Trophoblast cell (in vitro differentiated cells and primary cell): ENCODE measurements around the gene LRP1B.

Experiments used
- DNase-seq, 2 donors: peaks; one replicate each; pipeline ENCODE4 v3.0.0-alpha.2; 2016
- H2AFZ ChIP-seq: 2 replicates; pipeline ENCODE4 v1.6.1; 2013; ENCODE audit warnings: low read length, moderate library complexity, mild to moderate bottlenecking; ENCODE audit not compliant: insufficient read depth, poor library complexity
- H2AK5ac ChIP-seq: 2 replicates; pipeline ENCODE4 v1.6.1; 2013; ENCODE audit warnings: mild to moderate bottlenecking, low read length
- H2BK120ac ChIP-seq: 2 replicates; pipeline ENCODE4 v1.6.1; 2013; ENCODE audit warnings: low read length, mild to moderate bottlenecking, moderate library complexity; ENCODE audit not compliant: insufficient read depth, poor library complexity
- H2BK12ac ChIP-seq: 2 replicates; pipeline ENCODE4 v1.6.1; 2013; ENCODE audit warnings: mild to moderate bottlenecking, low read length, moderate library complexity
- H2BK5ac ChIP-seq: 2 replicates; pipeline ENCODE4 v1.6.1; 2013; ENCODE audit warnings: low read length, low read depth, moderate library complexity, mild to moderate bottlenecking; ENCODE audit not compliant: poor library complexity
- H3K14ac ChIP-seq: 2 replicates; pipeline ENCODE4 v1.6.1; 2013; ENCODE audit warnings: mild to moderate bottlenecking, low read length
- H3K18ac ChIP-seq: 2 replicates; pipeline ENCODE4 v1.6.1; 2013; ENCODE audit warnings: mild to moderate bottlenecking, low read length
- H3K23ac ChIP-seq: 2 replicates; pipeline ENCODE4 v1.6.1; 2013; ENCODE audit warnings: low read length
- H3K27ac ChIP-seq: 2 replicates; pipeline ENCODE4 v1.5.1; 2013; ENCODE audit warnings: low read depth, mild to moderate bottlenecking, inconsistent platforms, low read length, moderate library complexity
- H3K27me3 ChIP-seq: 2 replicates; pipeline ENCODE4 v1.6.1; 2013; ENCODE audit warnings: inconsistent platforms, mild to moderate bottlenecking, low read length, moderate library complexity; ENCODE audit not compliant: insufficient read depth
- H3K36me3 ChIP-seq, 2 experiments: 1 replicate in 1 of 2; 2 replicates in 1 of 2; pipeline ENCODE4 v1.6.1; 2013; ENCODE audit warnings: low read length in 2 of 2, mild to moderate bottlenecking in 2 of 2, moderate library complexity in 1 of 2; ENCODE audit not compliant: insufficient read depth in 2 of 2, control insufficient read depth in 1 of 2
- H3K4ac ChIP-seq: 2 replicates; pipeline ENCODE4 v1.6.1; 2013; ENCODE audit warnings: low read depth, mild to moderate bottlenecking, low read length, moderate library complexity
- H3K4me1 ChIP-seq, 2 experiments: 1 replicate in 1 of 2; 2 replicates in 1 of 2; pipeline ENCODE4 v1.6.1; 2013; ENCODE audit warnings: low read length in 2 of 2, mild to moderate bottlenecking in 2 of 2, moderate library complexity in 1 of 2; ENCODE audit not compliant: insufficient read depth in 2 of 2, control insufficient read depth in 1 of 2
- H3K4me2 ChIP-seq: 2 replicates; pipeline ENCODE4 v1.6.1; 2013; ENCODE audit warnings: inconsistent platforms, mild to moderate bottlenecking, low read length, moderate library complexity
- H3K4me3 ChIP-seq: 2 replicates; pipeline ENCODE4 v1.5.1; 2013; ENCODE audit warnings: mild to moderate bottlenecking, low read depth, low read length, inconsistent platforms
- H3K79me1 ChIP-seq: one replicate; pipeline ENCODE4 v1.6.1; 2013; ENCODE audit warnings: low read length
- H3K79me2 ChIP-seq: 2 replicates; pipeline ENCODE4 v1.6.1; 2013; ENCODE audit warnings: low read length, mild to moderate bottlenecking; ENCODE audit not compliant: control insufficient read depth, insufficient read depth, poor library complexity
- H3K9ac ChIP-seq: 2 replicates; pipeline ENCODE4 v1.6.1; 2013; ENCODE audit warnings: mild to moderate bottlenecking, low read length
- H3K9me3 ChIP-seq: 2 replicates; pipeline ENCODE4 v1.6.1; 2013; ENCODE audit warnings: low read depth, mild to moderate bottlenecking, control low read depth, inconsistent platforms, low read length; ENCODE audit not compliant: insufficient read depth
- H4K12ac ChIP-seq: 2 replicates; pipeline ENCODE4 v1.6.1; 2013; ENCODE audit warnings: low read depth, mild to moderate bottlenecking, low read length, moderate library complexity
- H4K8ac ChIP-seq: 2 replicates; pipeline ENCODE4 v1.6.1; 2013; ENCODE audit warnings: low read depth, mild to moderate bottlenecking, low read length, moderate library complexity
- H4K91ac ChIP-seq: one replicate; pipeline ENCODE4 v1.6.1; 2013; ENCODE audit warnings: low read depth, mild to moderate bottlenecking, low read length, moderate library complexity
- WGBS: extraction: QIAGEN DNeasy Blood & Tissue Kit; methylation state at CpG from one replicate; pipeline ENCODE4 v1.1.7; 2013; ENCODE audit warnings: missing lambda C conversion rate; ENCODE audit not compliant: insufficient read length, insufficient coverage; ENCODE audit errors: extremely low coverage; 5-methylcytosine and 5-hydroxymethylcytosine counted together

The LRP1B gene

DNA sequence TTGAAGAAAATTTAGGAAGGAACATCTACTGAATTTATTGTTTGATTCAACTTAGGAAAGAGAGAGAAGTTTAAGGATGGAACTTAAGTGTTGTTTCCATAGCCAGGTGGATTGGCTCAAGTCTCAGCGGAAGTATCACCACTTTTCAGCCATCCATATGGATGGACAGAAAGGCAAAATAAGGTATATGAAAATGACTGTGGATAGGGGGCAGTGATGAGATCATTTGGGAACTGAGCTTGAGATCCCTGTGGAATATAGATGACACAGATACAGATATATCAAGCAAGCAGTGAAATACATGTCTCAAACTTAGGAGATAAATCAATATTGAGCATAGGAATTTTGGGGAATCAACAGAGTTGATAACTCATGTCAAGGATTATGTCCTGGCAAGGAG lies 1887.9 kb downstream of the LRP1B start:
- no peak for DNase-seq
- no peak overlapping the region for H3K4me3 ChIP-seq
- WGBS = no CpG with 5 or more reads among the region's 1 CpG
- H3K23ac ChIP-seq = no peak overlapping the region
- no peaks in the 10 kb centered on the region for H3K27me3 ChIP-seq
- no peak overlapping the region for H3K18ac ChIP-seq
- no peak overlapping the region for H2BK12ac ChIP-seq
- H3K27ac ChIP-seq = no peak overlapping the region
- H2BK5ac ChIP-seq = no peak overlapping the region
- no peak overlapping the region for H3K9ac ChIP-seq
- no peak overlapping the region for H2AFZ ChIP-seq
- H3K79me1 ChIP-seq = no peaks in the 10 kb centered on the region
- no peak overlapping the region for H3K14ac ChIP-seq
- H3K4ac ChIP-seq = no peak overlapping the region
- H4K91ac ChIP-seq = no peak overlapping the region
- H2BK120ac ChIP-seq = no peak overlapping the region
- no peaks in the 10 kb centered on the region for H3K36me3 ChIP-seq
- H3K79me2 ChIP-seq = no peaks in the 10 kb centered on the region
- H4K8ac ChIP-seq = no peak overlapping the region
- H2AK5ac ChIP-seq = no peak overlapping the region
- no peak overlapping the region for H4K12ac ChIP-seq
- no peaks in the 10 kb centered on the region for H3K4me1 ChIP-seq
- H3K4me2 ChIP-seq = no peak overlapping the region
- no peaks in the 10 kb centered on the region for H3K9me3 ChIP-seq

GRCh38 chr2:140234116-140234515 lies 1896.7 kb downstream of the LRP1B start:
- Histone ChIP-seq H2BK120ac (no peak overlapping the region), H2AK5ac (no peak overlapping the region), H3K4ac (no peak overlapping the region), H3K14ac (no peak overlapping the region), H2BK12ac (no peak overlapping the region), H3K79me2 (no peaks in the 10 kb centered on the region), H3K9ac (no peak overlapping the region), H4K91ac (no peak overlapping the region), H3K18ac (no peak overlapping the region), H3K9me3 (no peaks in the 10 kb centered on the region), H3K23ac (no peak overlapping the region), H4K12ac (no peak overlapping the region), H3K4me2 (no peak overlapping the region), H2AFZ (no peak overlapping the region), H2BK5ac (no peak overlapping the region), H3K4me1 (no peaks in the 10 kb centered on the region), H3K79me1 (no peaks in the 10 kb centered on the region), H4K8ac (no peak overlapping the region), H3K4me3 (no peak overlapping the region), H3K27ac (no peak overlapping the region), H3K36me3 (no peaks in the 10 kb centered on the region), H3K27me3 (no peaks in the 10 kb centered on the region)
- no peak for DNase-seq
- no CpG with 5 or more reads among the region's 3 CpGs for WGBS

GRCh38 chr2:140210963-140211362 lies 1919.9 kb downstream of the LRP1B start:
- Histone ChIP-seq H3K9me3 (no peaks in the 10 kb centered on the region), H3K79me2 (no peaks in the 10 kb centered on the region), H4K8ac (no peak overlapping the region), H3K4me2 (no peak overlapping the region), H3K27me3 (no peaks in the 10 kb centered on the region), H3K36me3 (no peaks in the 10 kb centered on the region), H2AFZ (no peak overlapping the region), H2BK12ac (no peak overlapping the region), H2BK120ac (no peak overlapping the region), H3K27ac (no peak overlapping the region), H3K4me1 (no peaks in the 10 kb centered on the region), H4K12ac (no peak overlapping the region), H4K91ac (no peak overlapping the region), H3K4ac (no peak overlapping the region), H3K4me3 (no peak overlapping the region), H3K14ac (no peak overlapping the region), H2AK5ac (no peak overlapping the region), H2BK5ac (no peak overlapping the region), H3K79me1 (no peaks in the 10 kb centered on the region), H3K18ac (no peak overlapping the region), H3K9ac (no peak overlapping the region), H3K23ac (no peak overlapping the region)
- DNase-seq = no peak
- no CpG with 5 or more reads among the region's 2 CpGs for WGBS

DNA sequence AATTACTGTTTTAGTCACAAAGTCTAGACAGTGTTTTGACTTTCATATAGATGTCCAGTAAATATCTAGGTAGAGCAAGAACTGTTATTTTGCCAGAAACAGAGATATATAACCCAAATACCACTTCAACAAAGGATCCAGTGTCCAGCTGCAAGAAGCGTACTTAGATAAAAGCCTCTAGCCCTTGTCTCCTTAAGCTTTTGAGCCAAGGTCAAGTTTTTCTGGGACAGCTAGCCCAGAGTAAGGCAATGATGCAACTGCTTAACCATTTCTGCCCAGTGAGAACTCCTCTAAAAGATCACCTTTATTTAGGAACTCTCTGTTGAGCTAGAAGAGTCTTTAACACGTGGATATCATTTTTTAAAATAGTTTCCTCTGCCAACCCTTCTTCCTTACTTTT lies 1925.7 kb downstream of the LRP1B start:
- Histone ChIP-seq H3K14ac (no peak overlapping the region), H3K18ac (no peak overlapping the region), H3K9me3 (peaks cover 1% of the 10 kb centered on the region), H2BK5ac (no peak overlapping the region), H3K79me1 (no peaks in the 10 kb centered on the region), H2BK12ac (no peak overlapping the region), H3K4me1 (no peaks in the 10 kb centered on the region), H4K12ac (no peak overlapping the region), H3K23ac (no peak overlapping the region), H3K4me2 (no peak overlapping the region), H3K9ac (no peak overlapping the region), H4K8ac (no peak overlapping the region), H3K27ac (no peak overlapping the region), H3K4ac (no peak overlapping the region), H3K79me2 (no peaks in the 10 kb centered on the region), H3K36me3 (no peaks in the 10 kb centered on the region), H3K27me3 (no peaks in the 10 kb centered on the region), H2BK120ac (no peak overlapping the region), H2AFZ (no peak overlapping the region), H2AK5ac (no peak overlapping the region), H3K4me3 (no peak overlapping the region), H4K91ac (no peak overlapping the region)
- no CpG with 5 or more reads among the region's 2 CpGs for WGBS
- DNase-seq = no peak
